PC-9 (cell line): Measurements from ENCODE around the gene SRPX. TPM values are rescaled to one million over a fixed set of nuclear protein-coding genes. Genes with fewer than 3 reads are reported as not detected.

Source experiments
- BruUV-seq: library from RNA; stranded (reverse); fragments of 400-500 nt; replicated peaks from 2 replicates; lab custom pipeline; 2021; lab: Mats Ljungman, UMichigan
- CTCF ChIA-PET: fragments of 300-600 bp; sonication (Branson Sonifier 250); formaldehyde crosslinking; loops from one replicate; lab custom pipeline; 2022; ENCODE audit warnings: antibody characterized with exemption; lab: Charles Lee
- POLR2A ChIA-PET: fragments of 300-600 bp; sonication (Branson Sonifier 250); formaldehyde crosslinking; loops from one replicate; lab custom pipeline; 2022; ENCODE audit warnings: antibody characterized with exemption; ENCODE audit not compliant: unreplicated experiment; lab: Charles Lee
- DNase-seq, 2 experiments: peaks; one replicate each; pipeline versions ENCODE4 v3.0.0 to v3.0.0-alpha.2; 2015 to 2022; ENCODE audit warnings: mixed read lengths in 1 of 2
- H2AFZ ChIP-seq: fragments of 200-600 bp; sonication (generic); 2 replicates; pipeline ENCODE4 v1.8.1; 2017; ENCODE audit warnings: antibody characterized with exemption
- H3F3A ChIP-seq: fragments of 200-600 bp; sonication (generic); 2 replicates; pipeline ENCODE4 v1.8.1; 2017; ENCODE audit warnings: antibody characterized with exemption, mild to moderate bottlenecking, low read depth; ENCODE audit not compliant: insufficient read depth
- H3K27ac ChIP-seq: fragments of 200-600 bp; sonication (generic); 2 replicates; pipeline ENCODE4 v1.6.1; 2016; ENCODE audit warnings: mixed run types
- H3K27me3 ChIP-seq: fragments of 200-600 bp; sonication (generic); 2 replicates; pipeline ENCODE4 v1.6.1; 2016; ENCODE audit warnings: low read depth, mixed run types; ENCODE audit not compliant: insufficient read depth
- H3K36me3 ChIP-seq: fragments of 200-600 bp; sonication (generic); 2 replicates; pipeline ENCODE4 v1.6.1; 2016; ENCODE audit warnings: low read depth, mixed run types
- H3K4me1 ChIP-seq: fragments of 200-600 bp; sonication (generic); replicated peaks from 2 replicates; pipeline ENCODE4 v1.6.1; 2016; ENCODE audit warnings: mixed run types; ENCODE audit not compliant: insufficient read depth
- H3K4me2 ChIP-seq: fragments of 200-600 bp; sonication (generic); 2 replicates; pipeline ENCODE4 v1.6.1; 2017; ENCODE audit warnings: mixed run types
- H3K4me3 ChIP-seq: fragments of 200-600 bp; sonication (generic); 2 replicates; pipeline ENCODE4 v1.6.1; 2016; ENCODE audit warnings: mixed run types
- H3K79me2 ChIP-seq: fragments of 200-600 bp; sonication (generic); 2 replicates; pipeline ENCODE4 v1.6.1; 2017; ENCODE audit warnings: low read depth, mixed run types
- H3K9me2 ChIP-seq: fragments of 200-600 bp; sonication (generic); 2 replicates; pipeline ENCODE4 v1.8.1; 2017; ENCODE audit warnings: mild to moderate bottlenecking; ENCODE audit not compliant: insufficient read depth
- H3K9me3 ChIP-seq: fragments of 200-600 bp; sonication (generic); 2 replicates; pipeline ENCODE4 v1.8.1; 2016; ENCODE audit warnings: low read depth; ENCODE audit not compliant: insufficient read depth
- H4K20me1 ChIP-seq: fragments of 200-600 bp; sonication (generic); 2 replicates; pipeline ENCODE4 v1.8.1; 2017; ENCODE audit not compliant: insufficient read depth
- CTCF ChIP-seq: fragments of 200-600 bp; sonication (generic); conservative IDR thresholded peaks from 2 replicates; pipeline ENCODE4 v1.6.1; 2017; ENCODE audit warnings: mixed run types, antibody characterized with exemption, mild to moderate bottlenecking, moderate library complexity
- EZH2 ChIP-seq: fragments of 200-600 bp; sonication (generic); IDR thresholded peaks from 2 replicates; pipeline ENCODE4 v1.8.0; 2017; ENCODE audit warnings: antibody characterized with exemption, low read depth
- intact Hi-C: fragments of 100-400 bp; cut with micrococcal nuclease; formaldehyde crosslinking; loops from one replicate; pipeline ENCODE4 v1.10.0; 2022; ENCODE audit not compliant: unreplicated experiment
- total RNA-seq: library from RNA; stranded (reverse); gene quantifications from 2 replicates; pipeline ENCODE4 v1.2.3, GENCODE V29; 2021

SRPX gene
- total RNA-seq, 1 experiment from 2014 or later, result not detected

GRCh38 chrX:38225093-38225492 is 4.4 kb upstream of the SRPX start:
- Histone ChIP-seq H4K20me1 (no peaks in the 10 kb centered on the region), H3K27me3 (no peaks in the 10 kb centered on the region), H3K9me2 (no peaks in the 10 kb centered on the region), H3K36me3 (no peaks in the 10 kb centered on the region), H3K79me2 (no peaks in the 10 kb centered on the region), H3F3A (no peaks in the 10 kb centered on the region), H3K4me2 (no peak overlapping the region), H3K27ac (no peak overlapping the region), H3K4me1 (no peaks in the 10 kb centered on the region), H2AFZ (no peak overlapping the region), H3K4me3 (no peak overlapping the region), H3K9me3 (no peaks in the 10 kb centered on the region)
- no peak for DNase-seq
- BruUV-seq, result no TSS peak
- intact Hi-C loops, result no loop called here
- CTCF ChIA-PET, result no interaction called here
- TF ChIP-seq EZH2 (no peak), CTCF (no peak)
- POLR2A ChIA-PET, result no interaction called here

GRCh38 chrX:38224160-38224559 is 3.5 kb upstream of the SRPX start:
- POLR2A ChIA-PET, result no interaction called here
- no peaks in the 10 kb centered on the region for H4K20me1 ChIP-seq
- H3K9me3 ChIP-seq, result no peaks in the 10 kb centered on the region
- BruUV-seq, result no TSS peak
- H2AFZ ChIP-seq, result no peak overlapping the region
- no peaks in the 10 kb centered on the region for H3F3A ChIP-seq
- H3K4me2 ChIP-seq, result no peak overlapping the region
- intact Hi-C loops, result no loop called here
- CTCF ChIA-PET, result no interaction called here
- no peak for DNase-seq
- H3K9me2 ChIP-seq, result no peaks in the 10 kb centered on the region
- no peaks in the 10 kb centered on the region for H3K36me3 ChIP-seq
- H3K79me2 ChIP-seq, result no peaks in the 10 kb centered on the region
- no peak overlapping the region for H3K27ac ChIP-seq
- H3K4me3 ChIP-seq, result no peak overlapping the region
- H3K4me1 ChIP-seq, result no peaks in the 10 kb centered on the region
- TF ChIP-seq EZH2 (no peak), CTCF (no peak)
- no peaks in the 10 kb centered on the region for H3K27me3 ChIP-seq

GRCh38 chrX:38221391-38221929 is 789 bp upstream of the SRPX start:
- no peaks in the 10 kb centered on the region for H4K20me1 ChIP-seq
- no peaks in the 10 kb centered on the region for H3F3A ChIP-seq
- CTCF ChIA-PET, result no interaction called here
- H3K79me2 ChIP-seq, result no peaks in the 10 kb centered on the region
- no peaks in the 10 kb centered on the region for H3K9me3 ChIP-seq
- H3K4me3 ChIP-seq, result no peak overlapping the region
- no TSS peak for BruUV-seq
- H2AFZ ChIP-seq, result no peak overlapping the region
- TF ChIP-seq CTCF (no peak), EZH2 (no peak)
- H3K27ac ChIP-seq, result no peak overlapping the region
- POLR2A ChIA-PET, result no interaction called here
- H3K4me2 ChIP-seq, result no peak overlapping the region
- H3K4me1 ChIP-seq, result no peaks in the 10 kb centered on the region
- no peaks in the 10 kb centered on the region for H3K27me3 ChIP-seq
- intact Hi-C loops, result no loop called here
- H3K9me2 ChIP-seq, result no peaks in the 10 kb centered on the region
- no peaks in the 10 kb centered on the region for H3K36me3 ChIP-seq
- no peak for DNase-seq
